HG03097 (cell line): Measurements from ENCODE around the gene LRRC2.
"Not testable (repeated sequence)": the region's sequence is repeated elsewhere in the genome, so short reads cannot be mapped to it uniquely, and the experiment has no call there.

ENCODE experiments used
- ATAC-seq: cut with Tn5 transposase; IDR thresholded peaks from one replicate; pipeline ENCODE4 v1.9.1; 2021; ENCODE audit not compliant: unreplicated experiment, low FRiP score

Gene LRRC2

DNA sequence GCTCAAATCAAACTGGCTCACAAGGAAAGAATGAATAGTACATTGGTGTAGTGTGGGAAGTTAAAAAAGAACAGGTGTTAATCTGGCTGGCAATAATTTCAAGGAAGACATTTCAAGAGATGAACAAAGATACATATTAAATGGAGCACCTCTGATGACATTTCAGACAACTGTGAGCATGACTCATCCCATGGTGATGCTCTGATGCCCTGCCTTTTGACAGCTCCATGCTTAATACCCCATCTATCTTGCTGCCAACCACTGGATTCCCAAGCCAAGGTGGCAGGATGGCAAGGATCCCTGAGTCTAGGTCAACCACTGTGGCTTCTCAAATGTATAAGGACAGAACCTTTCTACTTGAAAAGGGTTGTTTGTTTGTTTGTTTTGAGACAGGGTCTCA, 29.3 kb downstream of the LRRC2 start:
- ATAC-seq = no peak

DNA sequence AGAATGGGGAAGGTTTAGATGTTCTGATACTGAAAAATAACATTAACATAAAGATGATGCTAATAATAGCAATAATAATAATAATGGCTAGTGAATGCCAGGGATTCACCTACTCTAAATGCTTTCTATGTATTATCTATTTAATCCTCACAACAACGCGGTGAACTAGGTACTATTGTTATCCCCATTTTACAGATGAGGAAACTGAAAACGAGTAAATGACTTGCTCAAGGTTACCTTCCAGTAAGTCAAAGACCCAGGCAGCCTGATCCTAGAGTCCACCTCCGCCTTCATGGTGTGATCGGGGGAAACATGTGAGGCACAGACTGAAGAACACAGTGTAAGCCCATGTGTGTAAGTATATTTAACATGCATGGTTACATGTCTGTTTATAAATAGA, 30.4 kb downstream of the LRRC2 start:
- ATAC-seq = no peak

DNA sequence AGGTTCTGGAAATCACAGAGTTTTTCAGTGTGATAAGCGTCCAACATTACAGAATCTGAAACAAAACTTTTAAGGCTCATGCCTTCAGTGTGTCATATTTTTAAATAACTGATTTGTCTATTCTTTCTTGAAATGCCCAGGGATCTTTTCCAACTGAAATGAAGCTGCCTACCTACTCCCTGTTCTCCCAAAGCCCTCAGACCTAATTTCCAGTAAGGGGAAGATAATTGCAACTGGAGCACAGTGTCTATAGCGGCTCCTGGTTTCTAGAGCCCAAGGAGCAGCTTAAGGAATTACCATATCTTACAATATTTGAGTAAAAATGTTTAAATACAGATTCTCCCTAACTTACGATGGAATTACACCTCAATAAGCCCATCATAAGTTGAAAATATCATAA, 33.0 kb downstream of the LRRC2 start:
- no peak for ATAC-seq

DNA sequence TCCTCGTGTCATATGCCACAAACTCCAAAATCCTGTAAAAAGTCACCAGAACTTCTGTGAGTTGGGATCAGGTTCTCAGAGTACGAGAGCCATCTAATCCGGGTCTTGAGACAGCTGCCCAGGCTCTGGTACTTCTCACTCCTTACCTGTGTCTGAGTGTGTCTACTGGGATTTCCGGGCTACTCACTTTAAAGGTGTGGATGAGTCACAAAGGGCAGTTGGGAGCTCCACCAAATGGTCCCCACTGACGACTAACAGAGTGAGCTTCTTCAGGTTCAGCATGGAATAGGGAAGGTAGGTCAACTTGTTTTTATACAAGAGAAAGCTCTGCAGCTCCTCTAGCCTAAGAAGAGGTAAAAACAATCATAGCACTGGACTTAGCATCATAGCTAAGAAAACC, 38.9 kb downstream of the LRRC2 start:
- ATAC-seq = no peak

DNA sequence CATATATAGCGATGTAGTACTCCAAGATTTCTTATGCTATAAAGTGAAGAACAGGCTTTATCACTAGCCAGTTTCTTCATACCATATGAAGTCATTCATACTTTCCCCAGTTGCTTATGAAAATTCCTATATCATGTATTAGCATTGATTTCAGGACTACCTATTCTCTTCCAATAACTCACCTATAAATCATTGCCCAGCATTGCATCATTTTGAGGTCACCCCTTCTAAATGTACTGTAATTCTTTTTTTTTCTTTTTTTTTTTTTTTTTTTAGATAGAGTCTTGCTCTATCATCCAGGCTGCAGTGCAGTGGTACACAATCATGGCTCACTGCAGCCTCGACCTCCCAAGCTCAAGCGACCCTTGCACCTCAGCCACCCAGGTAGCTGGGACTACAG, 41.3 kb downstream of the LRRC2 start:
- no peak for ATAC-seq

DNA sequence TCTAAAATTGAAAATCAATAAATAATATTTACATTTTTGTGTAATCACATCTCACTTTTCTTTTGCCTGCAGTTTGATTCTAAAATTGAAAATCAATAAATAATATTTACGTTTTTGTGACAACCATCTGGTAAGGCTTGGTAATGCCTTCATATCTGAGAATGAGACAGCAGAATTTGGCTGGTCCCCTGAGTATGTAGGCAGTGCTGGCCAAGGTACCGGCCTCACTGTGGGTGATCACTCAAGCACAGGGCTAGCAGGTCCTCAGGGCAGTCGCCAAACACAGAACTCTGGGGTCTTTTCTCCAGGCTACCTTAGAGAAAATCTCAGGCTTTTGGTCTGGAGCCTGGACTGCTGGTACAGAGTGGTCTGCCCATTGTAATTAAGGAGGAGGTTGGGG, 42.1 kb downstream of the LRRC2 start:
- no peak for ATAC-seq

DNA sequence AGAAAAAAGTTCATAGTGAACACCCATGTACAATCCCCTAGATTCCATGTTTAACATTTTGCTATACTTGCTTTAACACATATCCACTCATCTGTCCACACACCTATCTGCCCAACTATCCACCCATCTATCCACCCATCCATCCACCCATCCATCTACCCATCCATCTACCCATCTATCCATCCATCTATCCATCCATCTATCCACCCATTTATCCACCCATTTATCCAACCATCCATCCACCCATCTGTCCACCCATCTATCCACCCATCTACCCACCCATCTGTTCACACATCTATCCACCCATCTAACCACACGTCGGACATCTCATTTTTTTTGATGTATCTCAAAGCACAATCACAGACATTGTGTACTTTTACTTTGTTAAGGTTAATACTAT, 42.5 kb downstream of the LRRC2 start:
- ATAC-seq = no peak

DNA sequence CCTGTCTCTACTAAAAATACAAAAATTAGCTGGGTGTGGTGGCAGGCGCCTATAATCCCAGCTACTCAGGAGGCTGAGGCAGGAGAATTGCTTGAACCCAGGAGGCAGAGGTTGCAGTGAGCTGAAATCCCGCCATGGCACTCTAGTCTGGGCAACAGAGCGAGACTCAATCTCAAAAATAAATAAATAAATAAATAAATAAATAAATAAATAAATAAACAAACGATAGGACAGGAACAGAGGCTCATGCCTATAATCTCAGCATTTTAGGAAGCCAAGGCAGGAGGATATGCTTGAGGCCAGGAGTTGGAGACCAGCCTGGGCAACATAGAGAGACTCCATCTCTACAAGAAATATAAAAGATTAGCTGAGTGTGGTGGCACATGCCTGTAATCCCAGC, 43.9 kb downstream of the LRRC2 start:
- ATAC-seq = not testable (repeated sequence)

DNA sequence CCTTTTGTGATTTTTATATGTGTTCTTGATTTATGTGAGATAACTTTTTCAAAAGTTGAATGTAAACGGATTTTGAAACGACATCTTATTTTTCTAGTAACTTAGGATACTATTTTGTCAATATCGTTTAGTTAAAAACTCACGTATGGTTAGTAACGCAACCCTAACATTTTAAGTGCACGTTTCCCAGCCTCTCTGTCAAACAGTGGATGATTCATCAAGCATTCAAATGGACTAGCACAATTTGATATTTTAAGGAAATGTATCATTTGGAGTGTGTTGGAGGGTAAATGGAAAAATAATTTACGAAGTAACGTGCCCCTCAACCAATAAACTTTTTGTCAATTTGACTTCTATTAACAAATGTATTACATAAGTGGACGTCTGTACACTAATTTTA, 45.0 kb downstream of the LRRC2 start:
- no peak for ATAC-seq

DNA sequence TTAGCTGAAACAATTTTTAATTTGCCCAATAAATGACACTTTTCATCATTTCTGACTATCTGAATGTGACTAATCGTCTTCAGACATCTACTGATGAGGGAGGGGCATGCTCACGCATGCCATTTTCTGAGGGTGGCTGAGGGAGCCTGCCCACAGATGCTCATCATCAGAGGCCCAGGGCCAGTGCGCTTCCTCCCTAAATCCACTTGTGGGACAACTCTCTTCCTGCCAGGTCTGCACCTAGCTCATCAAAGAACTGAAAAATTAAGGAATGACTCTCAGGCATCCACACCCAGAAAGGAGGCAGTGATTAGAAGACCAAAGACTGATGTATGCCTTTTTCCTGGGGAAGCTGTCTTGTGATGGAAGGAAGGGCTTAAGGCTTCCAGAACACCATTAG, 45.6 kb downstream of the LRRC2 start:
- ATAC-seq = no peak

DNA sequence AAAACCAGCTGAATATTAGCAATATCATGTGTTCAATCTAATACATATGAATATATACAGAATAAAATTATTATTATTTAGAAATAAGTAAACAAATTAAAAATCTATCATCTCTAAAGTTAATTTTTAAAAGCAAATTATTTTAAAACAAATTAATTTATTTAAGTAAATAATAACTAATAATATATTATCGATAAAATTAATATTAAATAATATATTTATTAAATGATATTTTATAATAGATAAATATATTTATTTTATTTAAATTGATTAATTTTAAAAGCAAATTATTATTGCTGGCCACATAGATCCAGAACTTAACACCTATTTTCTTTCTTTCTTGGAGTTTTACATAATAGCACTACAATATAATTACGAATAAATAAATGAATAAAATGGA, 46.1 kb downstream of the LRRC2 start:
- no peak for ATAC-seq

DNA sequence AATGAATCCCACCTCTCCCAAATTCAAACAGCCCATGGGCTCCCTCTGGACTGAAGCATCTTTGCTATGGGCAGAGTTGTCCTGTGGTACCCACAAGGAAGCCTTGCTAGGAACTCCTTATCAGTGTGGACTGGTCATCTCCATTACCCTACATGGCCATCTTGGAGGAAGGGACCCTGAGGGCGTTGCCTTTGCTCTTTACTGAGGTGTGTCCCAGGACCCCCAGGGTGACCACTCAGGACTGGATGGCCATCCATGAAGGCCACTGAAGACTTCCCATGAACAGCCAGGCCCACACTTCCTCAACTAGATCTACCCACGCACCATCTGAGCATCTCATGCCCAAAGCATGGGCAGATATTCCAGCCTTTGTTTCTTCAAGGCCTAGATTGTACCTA, 48.3 kb downstream of the LRRC2 start:
- ATAC-seq = no peak

DNA sequence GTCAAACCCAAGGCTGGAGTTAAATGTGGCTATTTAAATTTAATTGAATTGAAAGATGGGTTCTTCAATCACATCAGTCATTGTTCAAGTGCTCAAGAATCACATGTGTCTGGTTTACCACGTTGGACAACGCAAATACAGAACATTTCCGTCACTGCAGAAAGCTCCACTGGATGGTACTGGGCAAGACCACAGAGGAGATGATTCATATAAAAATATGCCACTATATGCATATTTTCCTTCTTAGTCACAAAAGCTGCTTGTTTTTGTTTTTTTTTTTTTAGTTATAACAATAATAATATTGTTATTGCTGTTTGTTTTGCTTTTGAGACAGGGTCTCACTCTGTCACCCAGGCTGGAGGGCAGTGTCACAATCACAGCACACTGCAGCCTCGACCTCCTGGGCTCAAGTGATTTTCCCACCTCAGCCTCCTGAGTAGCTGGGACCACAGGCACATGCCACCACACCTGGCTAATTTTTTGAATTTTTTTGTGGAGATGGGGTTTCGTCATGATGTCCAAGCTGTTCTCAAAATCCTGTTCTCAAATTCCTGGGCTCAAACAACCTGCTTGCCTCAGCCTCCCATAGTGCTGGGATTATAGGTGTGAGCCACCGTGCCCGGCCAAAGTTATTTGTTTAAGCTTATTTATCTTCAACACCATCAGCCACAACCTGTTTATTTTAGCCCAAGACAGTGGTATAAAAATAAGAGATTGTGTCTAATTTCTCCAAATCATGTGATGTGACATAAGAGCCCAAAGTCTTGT, 48.9 kb downstream of the LRRC2 start:
- ATAC-seq = no peak

DNA sequence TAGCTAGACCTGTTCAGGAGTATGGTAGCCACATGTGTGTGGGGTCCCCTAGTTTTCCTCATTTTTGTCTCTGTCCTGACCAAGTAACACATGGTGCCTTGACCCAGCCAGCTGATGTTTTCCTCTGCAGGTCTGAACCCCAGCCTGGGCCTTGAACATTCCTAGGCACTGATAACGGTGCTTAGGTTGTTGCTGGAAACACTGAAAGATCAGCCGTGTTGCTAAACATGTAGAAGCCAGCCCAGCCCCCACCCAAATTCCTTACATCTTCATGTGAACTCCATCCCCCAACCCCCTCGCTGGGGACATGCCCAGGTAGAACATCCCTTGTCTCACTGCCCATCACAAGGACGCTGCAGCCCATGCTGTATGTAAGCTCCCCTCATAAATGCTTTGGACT, 49.6 kb downstream of the LRRC2 start:
- ATAC-seq = no peak

DNA sequence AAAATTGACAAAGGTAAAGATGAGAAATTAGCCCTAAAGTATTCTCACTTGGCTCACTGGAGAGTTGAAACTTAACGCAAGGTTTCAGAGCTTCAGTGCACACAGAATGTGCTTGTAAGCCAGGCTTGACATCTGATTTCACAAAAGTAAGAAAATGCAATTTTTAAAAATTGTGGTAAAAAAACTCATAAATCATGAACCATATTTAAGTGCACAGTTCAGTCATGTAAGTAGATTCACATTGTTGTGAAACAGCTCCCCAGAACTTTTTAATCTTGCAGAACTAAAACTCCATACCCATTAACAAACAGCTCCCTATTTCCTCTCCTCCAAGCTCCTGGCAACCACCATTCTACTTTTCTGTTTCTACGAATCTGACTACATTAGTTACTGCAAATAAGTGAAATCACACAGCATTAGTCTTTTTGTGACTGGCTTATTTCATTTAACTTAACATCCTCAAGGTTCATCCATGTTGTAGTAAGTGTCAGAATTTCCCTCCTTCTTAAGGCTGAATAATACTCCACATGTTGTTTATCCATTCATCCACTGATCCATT, 53.8 kb downstream of the LRRC2 start:
- ATAC-seq = no peak

DNA sequence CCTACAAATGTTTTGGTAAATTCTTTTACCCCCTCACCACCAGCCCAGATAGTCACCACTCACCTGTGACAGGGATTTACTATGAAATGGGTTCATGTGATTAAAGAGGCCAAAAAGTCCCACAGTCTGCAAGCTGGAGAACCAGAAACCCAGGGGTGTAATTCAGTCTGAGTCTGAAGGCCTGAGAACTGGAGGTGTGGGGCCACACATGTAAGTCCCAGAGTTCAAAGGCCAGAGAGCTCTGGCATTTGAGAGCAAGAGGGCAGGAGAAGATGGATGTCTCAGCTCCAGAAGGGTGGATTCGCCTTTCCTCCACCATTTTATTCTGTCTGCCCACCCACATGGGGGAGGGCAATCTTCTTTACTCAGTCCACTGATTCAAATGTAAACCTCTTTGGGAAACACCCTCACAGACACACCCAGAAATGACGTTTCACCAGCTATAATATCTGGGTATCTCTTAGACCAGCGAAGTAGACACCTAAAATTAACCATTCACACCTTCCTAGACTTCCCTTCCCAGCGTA, 56.4 kb downstream of the LRRC2 start:
- no peak for ATAC-seq

DNA sequence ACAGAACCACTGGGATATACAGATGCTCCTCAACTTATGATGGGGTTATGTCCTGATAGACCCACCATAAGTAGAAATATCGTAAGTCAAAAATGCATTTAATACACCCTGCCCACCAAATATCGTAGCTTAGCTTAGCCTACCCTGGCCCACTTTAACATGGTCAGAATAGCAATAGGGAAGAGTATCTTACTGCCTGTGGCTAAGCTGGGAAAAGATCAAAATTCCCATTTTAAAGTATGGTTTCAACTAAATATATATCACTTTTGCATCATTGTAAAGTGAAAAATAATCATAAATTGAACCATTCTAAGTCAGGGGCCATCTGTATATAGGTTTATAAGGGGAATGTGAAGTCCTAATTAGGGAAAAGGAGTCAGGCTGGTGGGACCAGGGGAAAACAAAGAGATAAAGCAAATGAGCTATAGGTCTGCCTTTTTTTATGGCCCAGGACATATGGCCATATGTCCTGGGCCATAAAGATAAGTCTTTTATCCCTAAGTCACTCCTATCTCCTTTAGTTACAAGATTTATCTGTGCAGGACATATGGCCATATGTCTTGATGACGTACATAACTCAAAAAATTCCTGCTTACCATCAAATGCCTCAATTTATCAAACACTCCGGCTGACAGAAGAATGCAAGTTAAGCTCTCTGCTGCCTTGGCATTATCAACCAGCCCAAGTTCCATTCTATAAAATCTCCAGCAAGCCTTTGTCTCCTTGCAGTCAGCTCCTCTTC, 57.1 kb downstream of the LRRC2 start:
- ATAC-seq = no peak

DNA sequence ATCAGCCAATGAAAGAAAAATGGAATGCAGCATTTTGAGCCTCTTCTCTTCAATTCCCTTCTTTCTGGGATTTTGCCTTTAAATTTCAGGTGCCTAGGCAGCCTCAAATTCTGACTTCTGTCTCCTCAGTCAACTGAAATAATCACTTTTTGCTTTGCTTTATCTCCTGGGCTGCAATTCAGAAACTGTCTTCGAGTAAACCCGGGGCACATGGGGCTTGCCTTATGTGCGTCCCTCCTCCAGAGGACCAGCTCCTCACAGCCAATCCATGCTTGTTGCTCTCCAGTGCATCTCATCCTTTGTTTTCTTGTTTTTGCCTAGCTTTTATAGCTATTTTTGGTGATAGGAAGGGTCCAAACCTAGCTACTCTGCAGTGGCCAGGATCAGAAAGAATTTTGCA, 59.6 kb downstream of the LRRC2 start:
- ATAC-seq = no peak

DNA sequence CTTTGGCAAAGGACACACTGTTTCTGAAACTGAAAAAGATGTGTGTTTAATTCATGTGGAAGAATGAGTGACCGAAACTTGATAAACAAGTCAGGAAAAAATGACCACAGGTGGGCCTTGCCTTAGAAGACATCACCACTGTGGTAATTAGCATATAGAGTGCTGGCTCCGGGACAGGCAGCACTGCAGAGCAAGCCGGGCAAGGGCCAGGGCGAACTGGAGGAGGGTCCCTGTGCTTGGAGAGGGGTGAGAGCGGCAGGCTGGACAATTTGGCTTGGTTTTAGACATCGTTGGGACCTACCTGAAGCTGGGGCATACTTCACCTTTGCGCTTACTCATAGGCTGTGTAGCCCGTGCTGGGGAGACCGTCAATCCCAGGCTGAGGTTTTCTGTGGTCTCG, 60.1 kb downstream of the LRRC2 start:
- no peak for ATAC-seq

DNA sequence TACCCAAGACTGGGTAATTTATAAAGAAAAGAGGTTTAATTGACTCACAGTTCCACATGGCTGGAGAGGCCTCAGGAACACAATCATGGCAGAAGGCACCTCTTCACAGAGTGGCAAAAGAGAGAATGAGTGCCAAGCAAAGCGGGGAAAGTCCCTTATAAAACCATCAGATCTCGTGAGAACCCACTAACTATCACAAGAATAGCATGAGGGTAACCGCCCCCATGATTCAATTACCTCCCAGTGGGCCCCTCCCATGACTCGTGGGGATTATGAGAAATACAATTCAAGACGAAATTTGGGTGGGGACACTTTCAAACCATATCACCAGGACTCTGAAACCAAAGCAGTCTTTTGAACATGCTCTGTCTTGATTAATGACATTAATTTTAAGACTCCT, 61.3 kb downstream of the LRRC2 start:
- ATAC-seq = no peak

DNA sequence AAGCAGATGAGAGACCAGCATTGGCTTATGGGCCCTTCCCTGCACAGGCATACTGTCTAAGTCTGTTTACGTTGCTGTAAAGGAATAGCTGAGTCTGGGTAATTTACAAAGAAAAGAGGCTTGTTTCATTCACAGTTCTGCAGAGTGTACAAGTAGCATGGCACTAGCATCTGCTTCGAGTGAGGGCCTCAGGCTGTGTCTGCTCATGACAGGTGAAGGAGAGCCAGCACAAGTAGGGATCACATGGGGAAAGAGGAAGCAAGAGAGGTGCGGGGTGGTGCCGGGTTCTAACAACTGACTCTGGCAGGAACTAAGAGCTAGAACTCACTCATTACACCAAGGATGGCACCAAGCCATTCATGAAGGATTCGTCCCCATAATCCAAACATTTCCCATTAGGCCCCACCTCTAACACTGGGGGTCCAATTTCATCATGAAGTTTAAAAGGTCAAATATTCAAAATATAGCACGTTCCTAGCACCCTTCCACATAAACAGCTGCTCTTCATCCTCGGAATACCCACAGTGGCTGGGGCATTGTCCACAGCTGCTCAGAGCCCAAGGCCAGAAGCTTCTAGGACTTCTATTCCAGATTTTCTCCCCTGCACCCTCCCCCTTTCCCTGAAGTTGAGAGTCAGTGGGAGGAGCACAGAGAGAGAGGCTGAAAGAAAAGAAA, 62.8 kb downstream of the LRRC2 start:
- no peak for ATAC-seq
